ENCODE measurements around the gene OR2C3. TPM values are rescaled to one million over a fixed set of nuclear protein-coding genes. Genes with fewer than 3 reads are reported as not detected.

Gene OR2C3
- total RNA-seq, 1 experiment from 2014 or later = not detected

DNA sequence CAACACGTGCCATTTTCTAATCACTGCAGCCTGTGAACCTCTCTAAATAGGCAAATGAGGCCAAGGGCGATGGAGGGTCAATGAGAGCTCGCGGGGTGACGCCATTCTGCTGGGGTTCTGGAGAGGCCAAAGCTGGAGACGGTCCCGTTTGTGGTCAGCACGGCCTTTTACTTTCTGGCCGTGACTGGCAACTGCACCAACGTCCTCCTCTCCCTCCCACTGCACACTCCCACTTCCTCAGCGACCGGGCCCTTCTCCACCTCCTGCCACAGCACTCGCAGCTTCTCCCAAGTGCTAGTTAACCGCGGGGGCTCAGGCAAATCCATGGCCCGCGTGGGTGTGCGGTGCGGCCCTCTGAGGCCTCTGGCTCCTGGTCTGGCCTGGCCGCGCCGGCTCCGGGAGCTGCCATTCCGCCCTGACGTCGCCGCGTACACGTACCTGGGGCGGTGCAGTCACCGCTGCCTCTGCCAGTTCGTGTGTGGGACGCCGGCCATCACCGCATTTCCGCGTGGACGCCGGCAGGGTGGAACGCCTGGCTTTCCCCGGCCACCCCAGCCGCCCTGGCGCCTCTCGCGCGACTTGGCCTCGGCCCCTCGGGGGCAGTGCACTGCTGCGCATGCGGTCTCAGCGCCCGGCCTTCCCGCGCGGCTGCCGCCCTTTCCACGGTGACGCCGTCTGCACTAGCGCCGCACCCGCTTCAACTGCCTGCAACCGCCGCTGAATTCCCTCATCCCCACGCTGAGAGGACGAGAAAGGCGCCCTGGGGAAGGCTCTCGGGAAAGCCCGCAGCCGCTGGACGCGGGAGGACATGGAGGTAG lies 18.2 kb downstream of the OR2C3 start:
- intact Hi-C loops (cut with micrococcal nuclease; ENCODE audit: unreplicated experiment) = no loop called here
- H4K20me1 ChIP-seq (ENCODE audit: insufficient read depth) = no peaks in the 10 kb centered on the region
- H3K4me1 ChIP-seq (replicated peaks; ENCODE audit: insufficient read depth) = no peaks in the 10 kb centered on the region
- H3K36me3 ChIP-seq (ENCODE audit: low read depth) = no peaks in the 10 kb centered on the region
- CTCF ChIA-PET = no interaction called here
- H3K4me2 ChIP-seq = no peak overlapping the region
- H3K4me3 ChIP-seq = no peak overlapping the region
- no peaks in the 10 kb centered on the region for H3K9me3 ChIP-seq (ENCODE audit: insufficient read depth, low read depth)
- H3F3A ChIP-seq (ENCODE audit: insufficient read depth, low read depth) = no peaks in the 10 kb centered on the region
- TF ChIP-seq EZH2 (IDR thresholded peaks at IDR 0.05; ENCODE audit: low read depth) = no peak
- TF ChIP-seq, protein P1, sequence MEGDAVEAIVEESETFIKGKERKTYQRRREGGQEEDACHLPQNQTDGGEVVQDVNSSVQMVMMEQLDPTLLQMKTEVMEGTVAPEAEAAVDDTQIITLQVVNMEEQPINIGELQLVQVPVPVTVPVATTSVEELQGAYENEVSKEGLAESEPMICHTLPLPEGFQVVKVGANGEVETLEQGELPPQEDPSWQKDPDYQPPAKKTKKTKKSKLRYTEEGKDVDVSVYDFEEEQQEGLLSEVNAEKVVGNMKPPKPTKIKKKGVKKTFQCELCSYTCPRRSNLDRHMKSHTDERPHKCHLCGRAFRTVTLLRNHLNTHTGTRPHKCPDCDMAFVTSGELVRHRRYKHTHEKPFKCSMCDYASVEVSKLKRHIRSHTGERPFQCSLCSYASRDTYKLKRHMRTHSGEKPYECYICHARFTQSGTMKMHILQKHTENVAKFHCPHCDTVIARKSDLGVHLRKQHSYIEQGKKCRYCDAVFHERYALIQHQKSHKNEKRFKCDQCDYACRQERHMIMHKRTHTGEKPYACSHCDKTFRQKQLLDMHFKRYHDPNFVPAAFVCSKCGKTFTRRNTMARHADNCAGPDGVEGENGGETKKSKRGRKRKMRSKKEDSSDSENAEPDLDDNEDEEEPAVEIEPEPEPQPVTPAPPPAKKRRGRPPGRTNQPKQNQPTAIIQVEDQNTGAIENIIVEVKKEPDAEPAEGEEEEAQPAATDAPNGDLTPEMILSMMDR (conservative IDR thresholded peaks at IDR 0.05) = no peak
- POLR2A ChIA-PET (ENCODE audit: unreplicated experiment) = no interaction called here
- H3K27ac ChIP-seq = no peak overlapping the region
- H3K27me3 ChIP-seq (ENCODE audit: insufficient read depth, low read depth) = 0 out of 2 replicates have a peak, but pooled peaks cover 5% of the 10 kb centered on the region
- no peaks in the 10 kb centered on the region for H3K9me2 ChIP-seq (ENCODE audit: insufficient read depth)
- H3K79me2 ChIP-seq (ENCODE audit: low read depth) = no peaks in the 10 kb centered on the region
- no peak for DNase-seq
- no TSS peak for BruUV-seq (replicated peaks)
- H2AFZ ChIP-seq = no peak overlapping the region

DNA sequence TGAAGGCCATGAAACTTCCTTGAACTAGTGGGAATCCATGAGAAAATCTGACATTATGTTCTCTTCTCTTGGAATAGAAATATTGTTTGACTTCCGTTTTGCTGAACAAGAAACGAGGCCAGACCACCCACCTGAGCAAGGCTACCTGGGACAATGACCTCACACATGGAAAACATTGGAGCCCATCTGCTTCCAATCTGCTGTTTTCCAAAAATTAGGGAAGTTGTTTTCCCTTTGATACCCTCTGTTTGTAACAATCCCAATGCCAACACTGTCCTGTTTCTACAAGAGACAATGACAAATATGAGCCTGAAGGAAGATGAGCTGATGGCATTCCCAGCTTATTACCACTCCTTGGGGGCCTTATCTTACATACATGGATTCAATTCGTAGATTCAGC lies 29.4 kb downstream of the OR2C3 start:
- no peaks in the 10 kb centered on the region for H3K36me3 ChIP-seq (ENCODE audit: low read depth)
- H3K4me2 ChIP-seq = no peak overlapping the region
- H3F3A ChIP-seq (ENCODE audit: insufficient read depth, low read depth) = no peaks in the 10 kb centered on the region
- no peaks in the 10 kb centered on the region for H4K20me1 ChIP-seq (ENCODE audit: insufficient read depth)
- H3K27me3 ChIP-seq (ENCODE audit: insufficient read depth, low read depth) = no peaks in the 10 kb centered on the region
- H3K27ac ChIP-seq = no peak overlapping the region
- no peak overlapping the region for H3K4me3 ChIP-seq
- no peak for DNase-seq
- TF ChIP-seq, protein P1 (conservative IDR thresholded peaks at IDR 0.05) = no peak
- TF ChIP-seq EZH2 (IDR thresholded peaks at IDR 0.05; ENCODE audit: low read depth) = no peak
- intact Hi-C loops (cut with micrococcal nuclease; ENCODE audit: unreplicated experiment) = no loop called here
- no peak overlapping the region for H2AFZ ChIP-seq
- H3K79me2 ChIP-seq (ENCODE audit: low read depth) = no peaks in the 10 kb centered on the region
- ChIA-PET POLR2A (ENCODE audit: unreplicated experiment) (no interaction called here), CTCF (no interaction called here)
- H3K9me3 ChIP-seq (ENCODE audit: insufficient read depth, low read depth) = no peaks in the 10 kb centered on the region
- no peaks in the 10 kb centered on the region for H3K4me1 ChIP-seq (replicated peaks; ENCODE audit: insufficient read depth)
- BruUV-seq (replicated peaks) = no TSS peak
- H3K9me2 ChIP-seq (ENCODE audit: insufficient read depth) = no peaks in the 10 kb centered on the region

DNA sequence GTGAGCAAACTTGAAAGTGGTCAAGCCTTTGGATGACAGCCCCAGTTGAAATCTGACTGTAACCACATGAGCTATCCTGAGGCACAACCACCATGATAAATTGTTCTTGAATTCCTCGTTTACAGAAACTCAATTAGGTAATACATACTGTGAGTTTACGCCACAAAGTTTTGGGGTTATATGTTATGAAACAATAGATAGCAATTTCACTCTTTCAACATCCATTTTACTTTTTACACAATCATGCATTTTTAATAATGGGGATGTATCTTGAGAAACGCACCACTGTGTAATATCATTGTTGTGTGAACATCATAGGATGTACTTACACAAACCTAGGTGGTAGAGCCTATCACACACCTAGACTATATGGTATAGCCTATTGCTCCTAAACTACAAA lies 35.4 kb downstream of the OR2C3 start:
- intact Hi-C loops (cut with micrococcal nuclease; ENCODE audit: unreplicated experiment) = no loop called here
- CTCF ChIA-PET = no interaction called here
- H3K4me3 ChIP-seq = no peak overlapping the region
- H3K79me2 ChIP-seq (ENCODE audit: low read depth) = no peaks in the 10 kb centered on the region
- H3K27ac ChIP-seq = no peak overlapping the region
- 0 out of 2 replicates have a peak, but pooled peaks cover 9% of the 10 kb centered on the region for H3K27me3 ChIP-seq (ENCODE audit: insufficient read depth, low read depth)
- H3K9me2 ChIP-seq (ENCODE audit: insufficient read depth) = no peaks in the 10 kb centered on the region
- H3F3A ChIP-seq (ENCODE audit: insufficient read depth, low read depth) = no peaks in the 10 kb centered on the region
- no peaks in the 10 kb centered on the region for H4K20me1 ChIP-seq (ENCODE audit: insufficient read depth)
- H3K4me1 ChIP-seq (replicated peaks; ENCODE audit: insufficient read depth) = no peaks in the 10 kb centered on the region
- DNase-seq = no peak
- POLR2A ChIA-PET (ENCODE audit: unreplicated experiment) = interaction anchor here (0.6 kb wide), 1 partner anchor 764 kb away, joined by 4 read pairs; no protein-coding TSS in a partner anchor
- H3K9me3 ChIP-seq (ENCODE audit: insufficient read depth, low read depth) = no peaks in the 10 kb centered on the region
- TF ChIP-seq, protein P1 (conservative IDR thresholded peaks at IDR 0.05) = no peak
- TF ChIP-seq EZH2 (IDR thresholded peaks at IDR 0.05; ENCODE audit: low read depth) = no peak
- H3K4me2 ChIP-seq = no peak overlapping the region
- no peaks in the 10 kb centered on the region for H3K36me3 ChIP-seq (ENCODE audit: low read depth)
- no TSS peak for BruUV-seq (replicated peaks)
- H2AFZ ChIP-seq = no peak overlapping the region
